Retina (tissue), 1 donor: ENCODE measurements around the gene TEK.

ENCODE experiments used
- DNase-seq: peaks from one replicate; pipeline ENCODE4 v3.0.0-alpha.2; 2016

The TEK gene

DNA sequence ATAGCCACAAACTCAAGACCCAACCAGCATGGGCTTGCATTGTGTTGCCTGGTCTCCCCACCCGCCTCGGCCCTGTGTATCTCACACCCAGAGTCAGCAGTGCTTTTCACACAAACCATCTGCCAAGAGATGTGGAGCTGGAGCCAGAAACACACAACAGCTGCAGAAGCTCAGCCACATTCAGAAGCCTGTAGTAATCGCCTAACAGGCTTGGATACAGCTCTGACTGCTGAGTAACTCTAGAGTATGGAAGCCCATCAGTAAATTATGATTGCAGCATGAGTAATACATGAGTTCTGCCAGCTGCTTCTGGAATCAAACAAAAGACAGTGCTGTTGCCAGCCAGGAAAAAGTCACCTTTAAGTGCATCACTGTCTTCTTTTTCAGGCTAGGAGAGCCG lies 16.0 kb downstream of the TEK start:
- no peak for DNase-seq

DNA sequence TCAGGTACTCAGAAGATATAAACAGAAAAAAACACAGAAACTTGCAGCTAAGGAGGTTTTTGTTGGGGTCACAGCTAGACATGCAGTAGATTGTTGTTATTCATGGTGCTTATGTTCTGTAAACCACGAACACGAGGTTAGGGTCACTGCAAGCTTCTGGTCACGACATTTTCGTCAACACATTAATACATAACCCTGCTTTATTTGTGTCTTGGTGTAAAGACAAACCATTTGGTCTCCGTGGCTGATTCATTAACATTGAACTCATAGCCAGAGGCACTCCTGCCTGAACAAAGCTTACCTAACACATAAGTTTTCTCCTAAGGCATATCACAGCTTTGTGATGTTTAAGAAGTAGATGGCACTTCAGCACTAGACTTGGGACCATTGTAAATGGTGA lies 16.9 kb downstream of the TEK start:
- no peak for DNase-seq

DNA sequence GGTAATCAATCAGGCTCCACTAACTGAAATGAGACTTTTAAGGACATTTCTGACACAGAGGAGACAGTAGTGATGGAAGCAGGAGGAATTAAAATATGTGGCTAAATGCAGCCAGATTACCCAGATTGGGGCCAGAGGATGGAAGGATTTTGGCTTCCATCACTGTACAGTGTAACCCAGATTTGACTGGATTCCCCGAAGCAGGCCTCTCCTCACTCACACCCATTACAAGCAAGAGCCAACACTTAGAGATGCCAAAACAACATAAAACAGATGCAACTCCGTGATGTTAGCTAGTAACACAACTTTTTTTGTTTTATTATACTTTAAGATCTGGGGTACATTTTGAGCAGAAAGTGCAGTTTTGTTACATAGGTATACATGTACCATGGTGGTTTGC lies 17.6 kb downstream of the TEK start:
- no peak for DNase-seq

DNA sequence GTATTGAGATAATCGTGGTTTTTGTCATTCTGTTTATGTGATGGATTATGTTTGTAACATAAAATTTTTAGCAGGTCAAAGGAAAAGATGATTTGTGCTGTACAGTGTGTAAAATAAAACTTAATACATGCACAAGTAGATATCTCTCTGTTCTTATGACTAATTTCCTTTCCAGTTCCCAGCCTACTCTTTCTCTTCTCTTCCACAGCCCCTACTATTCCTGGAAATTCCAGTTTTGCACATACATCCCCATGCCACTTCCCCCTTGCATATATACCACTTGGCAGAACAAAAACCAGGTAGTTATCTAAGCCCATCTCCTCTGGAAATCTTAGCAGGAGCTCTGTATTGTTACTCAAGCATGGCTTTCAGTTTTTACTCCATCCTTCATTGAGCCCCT lies 20.2 kb downstream of the TEK start:
- no peak for DNase-seq

DNA sequence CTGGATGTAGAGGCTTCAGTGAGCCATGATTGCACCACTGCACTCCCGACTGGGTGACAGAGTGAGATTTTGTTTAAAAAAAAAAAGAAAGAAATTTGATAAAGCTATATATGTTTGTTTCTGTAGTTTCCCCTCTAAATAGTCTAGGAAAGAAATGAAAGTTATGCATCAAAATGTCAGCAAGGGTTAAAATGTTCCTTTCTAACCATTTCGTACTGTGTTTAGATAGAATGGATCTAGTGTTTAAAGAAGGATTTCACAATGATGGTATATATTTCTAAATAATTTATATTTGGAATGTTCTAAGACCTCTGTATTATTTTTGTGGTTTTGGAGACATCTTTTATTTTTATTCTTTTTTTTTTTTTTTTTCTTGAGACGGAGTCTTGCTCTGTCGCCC lies 22.7 kb downstream of the TEK start:
- no peak for DNase-seq

DNA sequence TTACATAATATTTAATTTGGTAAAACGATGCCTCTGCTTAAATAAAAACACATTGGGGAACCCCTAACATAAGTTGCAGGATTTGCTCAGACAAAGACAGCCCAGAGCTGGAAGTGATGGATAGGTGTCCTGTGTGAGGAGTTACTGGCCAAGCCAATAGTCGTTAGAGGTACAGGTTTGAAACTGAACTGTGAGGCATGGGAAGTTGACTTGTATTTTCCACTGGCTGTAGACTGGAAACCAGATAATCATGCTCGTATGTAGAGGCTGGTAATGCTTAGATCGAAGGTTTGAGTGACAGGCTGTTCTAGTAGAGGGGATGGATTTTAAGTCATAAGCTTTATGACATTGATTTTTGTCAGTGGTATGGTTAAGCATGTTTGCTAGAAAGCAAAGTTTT lies 24.8 kb downstream of the TEK start:
- no peak for DNase-seq

DNA sequence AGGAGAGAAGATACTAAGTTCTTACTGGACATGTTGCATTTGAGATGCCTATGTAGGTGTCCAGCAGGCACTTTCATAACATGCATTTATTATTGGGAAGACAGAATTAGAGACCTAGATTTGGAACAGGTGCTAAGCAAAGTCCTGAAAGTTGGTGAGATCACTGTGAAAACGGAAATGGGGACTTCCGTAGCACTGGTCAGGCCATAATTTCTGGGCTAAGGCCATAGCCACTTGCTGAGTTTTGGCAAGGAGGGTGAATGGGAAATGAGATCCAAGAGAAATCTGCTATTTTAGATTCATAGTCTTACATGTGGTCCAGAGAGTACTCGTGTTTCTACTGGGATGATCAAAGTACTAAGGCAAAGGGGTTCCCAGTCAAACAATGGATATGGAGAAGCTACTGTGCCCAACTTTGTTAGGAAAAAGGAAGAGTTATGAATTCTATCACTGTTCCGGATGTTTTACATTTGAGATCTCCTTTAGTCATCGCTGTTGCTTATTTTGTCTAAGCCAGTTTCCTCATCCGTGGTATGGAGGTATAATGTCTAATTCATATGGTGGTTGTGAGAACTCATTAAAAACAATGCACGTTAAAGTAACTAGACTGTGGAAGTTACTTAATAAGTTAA lies 33.4 kb downstream of the TEK start:
- no peak for DNase-seq

DNA sequence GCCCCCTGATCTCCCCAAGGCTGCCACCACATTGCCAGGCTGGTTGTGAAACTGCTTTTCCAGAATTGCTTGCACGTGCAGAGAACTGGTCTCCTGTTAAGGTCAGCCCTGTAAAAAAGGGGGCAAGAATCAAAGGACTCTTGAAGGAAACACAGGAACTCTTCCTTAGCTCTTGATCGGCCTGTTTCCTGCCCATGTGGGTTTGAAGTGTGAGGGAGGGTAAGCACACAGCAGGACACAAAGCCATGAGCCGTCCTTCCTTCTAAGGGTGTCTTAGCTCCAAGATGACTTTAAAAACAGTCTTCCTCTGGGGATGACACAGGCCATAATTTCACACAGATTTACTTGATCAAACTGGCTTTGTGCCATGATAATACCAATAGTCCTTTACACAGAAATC lies 36.1 kb downstream of the TEK start:
- DNase-seq = no peak

DNA sequence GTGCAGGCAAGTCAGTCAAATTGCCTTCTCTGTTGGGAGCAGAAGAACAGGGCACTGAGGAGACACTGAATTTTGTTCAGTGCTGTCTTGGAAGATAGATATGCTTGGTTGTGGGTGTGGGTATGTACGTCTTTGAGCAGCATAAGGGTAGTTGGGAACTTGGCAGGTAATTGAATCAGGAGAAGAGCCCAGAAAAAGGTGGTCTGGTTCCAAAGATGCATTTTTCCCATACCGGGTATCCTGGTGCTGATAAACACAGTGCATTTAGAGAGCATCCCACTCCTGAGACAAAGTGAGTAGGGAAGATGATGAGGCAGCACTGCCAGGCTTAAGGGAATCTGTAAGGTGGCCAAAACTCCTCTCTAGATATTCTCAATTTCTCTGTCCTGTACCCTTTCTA lies 40.6 kb downstream of the TEK start:
- no peak for DNase-seq

DNA sequence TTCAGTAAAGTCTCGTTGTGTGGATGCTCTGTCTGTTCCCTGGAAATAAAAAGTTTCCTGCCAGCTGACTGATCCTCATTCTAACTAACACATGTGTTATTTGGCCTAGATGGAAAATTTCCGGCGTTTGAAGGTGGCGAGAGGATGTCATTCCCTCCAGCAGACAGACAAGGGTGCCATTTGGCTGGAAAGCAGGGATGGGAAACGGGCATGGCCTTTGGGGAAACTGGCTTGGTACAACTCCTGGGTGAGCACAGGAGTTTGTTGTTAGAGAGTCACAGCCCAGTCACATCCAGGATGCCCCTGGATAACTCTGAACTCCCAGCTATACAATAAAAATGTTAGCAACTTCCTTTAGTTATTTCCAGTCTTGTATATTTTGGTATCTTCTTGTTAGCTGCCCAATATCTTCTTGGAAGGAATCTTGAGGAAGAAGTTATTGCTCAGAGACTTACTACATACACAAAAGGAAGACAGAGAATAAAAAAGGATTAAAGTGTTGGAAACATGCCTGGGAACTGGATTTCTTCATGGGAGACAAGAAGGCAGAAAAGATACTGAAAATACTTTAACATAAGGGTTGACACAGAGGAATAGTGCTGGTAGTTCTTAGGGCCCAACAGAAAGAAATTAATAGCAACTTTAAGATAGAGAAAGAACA lies 41.9 kb downstream of the TEK start:
- DNase-seq = no peak

DNA sequence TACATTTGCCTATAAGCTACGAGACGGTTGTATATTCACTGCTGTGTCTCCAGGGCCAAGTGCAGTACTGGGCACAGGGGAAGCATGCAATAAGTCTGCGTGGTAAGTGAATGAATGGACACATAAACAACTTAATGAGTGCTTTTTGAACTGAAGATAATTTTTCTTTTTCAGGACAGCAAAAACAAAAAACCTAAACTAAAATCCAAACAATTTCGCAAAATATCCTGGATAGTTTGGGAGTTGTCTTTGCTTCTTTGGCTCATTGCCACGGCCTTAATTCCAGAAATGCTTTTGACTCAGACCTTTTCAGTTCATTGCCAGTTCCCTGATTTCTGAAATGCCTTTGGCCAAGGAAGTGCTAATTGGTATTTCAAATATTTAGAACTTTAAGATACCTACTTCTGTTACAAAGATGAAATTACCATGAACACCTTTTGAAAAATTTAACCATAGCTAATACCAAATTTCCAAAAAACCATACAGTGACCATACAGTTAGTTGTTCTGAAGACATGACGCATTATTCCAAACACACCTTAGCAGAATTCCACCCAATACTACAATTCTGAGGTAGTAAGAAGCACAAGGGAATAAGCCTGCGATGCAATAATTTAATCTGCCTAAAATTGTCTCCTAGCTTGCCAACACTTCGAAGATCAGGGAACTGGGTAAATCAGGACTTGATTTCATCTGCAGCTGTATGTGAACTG lies 42.8 kb downstream of the TEK start:
- no peak for DNase-seq

DNA sequence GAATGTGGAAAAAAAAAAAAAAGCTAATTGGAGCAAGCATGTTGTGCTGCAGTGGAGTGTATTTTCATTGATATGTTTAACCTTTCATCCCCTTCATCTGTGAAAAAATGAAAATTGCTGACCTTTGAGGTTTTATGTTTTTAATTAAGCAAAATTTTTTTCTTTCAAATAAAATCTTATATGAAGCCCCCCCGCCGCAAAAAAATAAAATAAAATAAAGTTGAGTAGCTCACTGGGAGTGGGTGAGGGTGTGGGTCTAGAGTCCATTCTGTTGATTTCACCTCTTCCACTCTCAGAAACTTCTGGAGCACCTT lies 43.3 kb downstream of the TEK start:
- no peak for DNase-seq

DNA sequence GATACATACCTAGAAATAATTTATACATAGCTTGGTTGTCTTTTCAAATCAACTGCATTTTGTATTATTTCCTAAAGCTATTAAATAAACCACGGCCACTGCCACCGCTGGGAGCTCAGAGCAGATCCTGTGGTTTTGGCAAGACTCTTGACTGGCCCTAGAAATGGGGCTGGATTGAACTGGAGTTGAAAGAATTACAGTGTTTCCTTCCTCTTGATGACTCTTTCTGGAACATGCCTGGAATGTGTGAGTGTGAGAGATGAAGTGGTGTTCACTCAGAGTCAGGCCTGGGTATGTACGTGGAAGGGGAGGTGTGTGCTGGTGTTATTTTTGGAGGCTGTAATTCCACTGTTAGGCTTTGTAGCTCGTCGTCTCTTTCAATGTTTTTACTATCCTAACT lies 45.9 kb downstream of the TEK start:
- no peak for DNase-seq

DNA sequence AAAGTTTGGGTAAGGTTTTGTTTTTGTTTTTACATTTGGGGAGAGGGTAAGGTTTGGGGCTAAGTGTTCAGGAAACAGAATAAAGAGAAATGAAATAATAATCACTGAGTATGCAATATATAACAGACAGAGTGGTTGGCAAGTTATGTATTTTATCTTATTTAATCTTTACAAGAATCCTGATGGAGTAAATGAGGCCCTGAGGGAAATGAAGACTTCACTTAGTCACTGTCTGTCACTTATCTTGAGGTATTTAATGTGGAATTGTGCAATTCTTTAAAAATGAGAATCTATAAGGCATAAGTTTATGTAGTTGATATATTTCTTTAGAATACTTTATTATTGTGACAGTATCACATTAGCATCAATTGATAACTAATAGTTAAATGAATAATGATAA lies 48.1 kb downstream of the TEK start:
- no peak for DNase-seq

DNA sequence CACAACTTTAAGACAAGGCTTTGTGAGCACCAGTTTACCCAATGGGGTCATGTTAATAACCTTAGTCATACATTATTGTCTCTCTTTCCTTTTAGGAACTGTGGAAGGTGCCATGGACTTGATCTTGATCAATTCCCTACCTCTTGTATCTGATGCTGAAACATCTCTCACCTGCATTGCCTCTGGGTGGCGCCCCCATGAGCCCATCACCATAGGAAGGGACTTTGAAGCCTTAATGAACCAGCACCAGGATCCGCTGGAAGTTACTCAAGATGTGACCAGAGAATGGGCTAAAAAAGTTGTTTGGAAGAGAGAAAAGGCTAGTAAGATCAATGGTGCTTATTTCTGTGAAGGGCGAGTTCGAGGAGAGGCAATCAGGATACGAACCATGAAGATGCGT lies 48.7 kb downstream of the TEK start:
- DNase-seq = no peak

DNA sequence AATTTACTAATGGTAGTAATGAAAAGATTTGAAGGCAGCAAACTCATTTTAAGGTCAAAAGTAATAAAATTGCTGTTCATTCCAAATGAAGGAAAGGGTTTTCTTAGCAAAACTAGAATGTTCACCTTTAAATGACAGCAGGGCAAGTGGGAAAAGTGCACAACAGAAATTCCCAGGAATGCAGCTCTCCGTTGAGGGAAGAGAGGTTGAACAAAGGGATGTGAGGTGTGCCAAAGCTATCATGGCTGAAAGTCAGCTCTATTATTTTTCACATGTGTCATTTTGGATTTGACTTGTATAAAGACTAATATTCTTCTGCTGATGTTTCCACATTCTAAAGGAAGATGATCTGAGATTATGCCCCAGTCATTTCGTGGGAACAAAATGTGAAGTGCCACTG lies 51.6 kb downstream of the TEK start:
- no peak for DNase-seq

DNA sequence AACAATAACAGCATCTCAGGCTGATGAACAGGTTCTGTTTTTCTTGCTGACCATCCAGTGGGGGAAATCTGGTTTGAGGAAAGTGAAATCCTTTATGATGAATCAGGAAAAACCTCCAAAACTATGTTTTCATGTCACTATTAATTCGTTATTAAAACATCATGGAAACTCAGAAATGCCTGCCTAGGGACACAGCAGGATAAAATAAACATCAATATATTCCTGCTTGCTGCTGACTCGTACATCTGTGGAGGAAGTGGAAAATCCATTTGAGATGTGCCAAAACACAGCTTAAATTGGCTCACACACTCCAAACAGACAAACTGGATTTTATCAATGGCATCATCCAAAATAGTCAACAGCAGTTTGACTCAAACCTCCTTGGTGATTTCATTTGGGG lies 53.0 kb downstream of the TEK start:
- no peak for DNase-seq

DNA sequence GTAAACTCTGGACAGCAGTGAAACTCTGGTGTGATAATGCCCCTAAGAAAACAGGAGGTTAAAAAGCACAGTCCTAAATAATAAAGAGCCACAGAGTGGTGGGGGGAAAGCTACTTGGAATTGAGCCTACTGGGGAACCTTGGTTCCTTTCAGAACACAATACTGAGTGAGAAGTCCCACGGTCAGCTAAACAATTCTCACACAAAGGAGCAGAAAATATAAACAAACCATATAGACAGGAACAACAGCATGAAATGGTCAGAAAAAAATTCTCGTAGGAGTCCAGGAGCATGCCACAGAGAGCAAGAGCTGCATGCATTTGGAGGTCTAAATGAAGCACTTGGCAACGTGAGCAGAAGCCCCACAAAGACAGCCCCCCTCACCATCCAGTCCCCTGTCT lies 56.0 kb downstream of the TEK start:
- no peak for DNase-seq

DNA sequence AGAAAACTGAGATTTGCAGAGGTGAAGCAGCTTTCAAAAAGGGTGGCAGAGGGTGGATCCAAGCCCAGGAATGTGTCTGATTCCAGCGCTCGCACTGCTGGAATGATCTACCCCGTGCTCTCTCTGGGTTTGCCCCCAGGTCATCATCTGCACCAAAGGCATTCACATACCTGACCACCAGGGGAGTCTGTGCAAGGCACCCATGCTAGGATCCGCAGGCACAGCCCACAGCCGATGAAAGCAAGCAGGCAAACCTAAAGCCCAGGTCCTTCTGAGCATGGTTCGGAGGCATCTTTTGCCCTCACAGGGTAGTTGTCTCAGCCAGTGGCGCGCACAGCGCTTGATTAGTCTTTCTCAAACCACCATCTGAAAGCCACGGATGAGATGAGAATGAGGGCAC lies 56.6 kb downstream of the TEK start:
- DNase-seq = no peak

DNA sequence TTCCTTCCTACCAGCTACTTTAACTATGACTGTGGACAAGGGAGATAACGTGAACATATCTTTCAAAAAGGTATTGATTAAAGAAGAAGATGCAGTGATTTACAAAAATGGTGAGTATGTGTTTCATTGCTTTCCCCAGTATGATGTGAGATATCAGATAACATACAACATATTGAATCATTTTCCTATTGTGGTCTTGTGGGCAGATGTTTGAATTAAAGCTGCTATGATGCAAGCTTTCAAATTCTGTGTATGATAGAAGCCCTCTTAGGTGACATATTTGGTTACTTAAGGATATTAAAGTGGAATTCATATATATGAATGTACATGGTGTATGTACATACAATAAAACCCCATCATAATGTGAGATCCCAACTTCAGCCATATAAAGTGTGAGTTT lies 59.5 kb downstream of the TEK start:
- DNase-seq = no peak

DNA sequence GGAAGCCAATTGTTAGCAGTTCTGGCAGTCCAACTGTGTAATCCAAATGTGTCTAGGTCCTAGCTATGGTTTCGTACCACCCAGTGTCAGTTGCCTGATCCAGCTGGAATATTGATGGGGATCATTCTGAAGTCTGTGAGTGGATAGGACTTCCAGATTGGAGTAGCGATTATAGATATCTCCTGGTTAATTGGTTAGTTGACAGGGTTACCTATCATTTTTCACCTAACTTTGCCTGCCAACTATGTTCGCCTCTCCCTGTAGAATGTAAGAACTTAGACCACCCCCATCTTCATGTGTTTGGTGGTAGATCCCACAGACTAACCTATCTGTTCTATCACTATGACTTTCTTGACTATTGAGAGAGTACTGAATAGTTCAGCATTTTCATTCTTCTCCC lies 59.9 kb downstream of the TEK start:
- no peak for DNase-seq

DNA sequence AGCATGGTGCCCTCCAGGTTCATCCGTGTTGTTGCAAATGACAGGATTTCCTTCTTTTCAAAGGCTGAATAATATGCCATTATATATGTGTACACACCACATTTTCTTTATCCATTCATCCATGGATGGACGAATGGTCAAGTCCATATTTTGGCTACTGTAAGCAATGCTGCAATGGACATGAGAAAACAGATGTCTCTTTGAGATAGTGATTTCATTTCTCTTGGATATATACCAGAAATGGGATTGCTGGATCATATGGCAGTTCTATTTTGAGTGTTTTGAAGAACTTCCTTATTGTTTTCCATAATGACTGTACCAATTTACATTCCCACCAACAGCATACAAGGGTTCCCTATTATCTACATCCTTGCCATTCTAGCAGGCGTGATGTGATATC lies 67.9 kb downstream of the TEK start:
- no peak for DNase-seq

DNA sequence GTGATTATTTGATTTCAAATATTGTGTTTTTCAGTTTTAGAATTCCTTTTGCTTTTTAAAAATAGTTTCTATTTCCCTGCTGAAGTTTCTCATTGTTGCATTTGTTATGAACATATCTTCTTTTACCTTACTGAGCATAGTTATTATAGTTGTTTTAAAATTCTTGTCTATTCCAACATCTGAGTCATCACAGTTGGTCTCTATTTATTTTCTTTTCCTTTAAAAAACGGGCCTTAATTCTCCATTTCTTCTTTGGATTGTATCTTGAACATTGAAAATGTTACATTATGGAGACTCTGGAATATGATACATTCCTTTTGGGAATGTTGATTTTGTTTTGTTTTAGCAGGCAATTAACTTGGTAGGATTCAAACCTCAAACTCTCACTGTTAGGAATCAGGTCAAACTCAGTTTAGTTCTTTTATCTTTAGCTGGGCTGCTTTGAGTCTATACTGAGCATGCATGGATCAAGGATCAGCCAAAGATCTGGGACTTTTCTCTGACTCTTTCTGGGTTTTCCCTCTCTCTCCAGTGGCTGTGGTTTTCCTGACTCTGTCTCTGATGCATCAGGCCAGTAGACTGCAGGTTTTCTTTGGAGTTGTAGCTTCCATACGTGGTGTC lies 70.3 kb downstream of the TEK start:
- DNase-seq = no peak

DNA sequence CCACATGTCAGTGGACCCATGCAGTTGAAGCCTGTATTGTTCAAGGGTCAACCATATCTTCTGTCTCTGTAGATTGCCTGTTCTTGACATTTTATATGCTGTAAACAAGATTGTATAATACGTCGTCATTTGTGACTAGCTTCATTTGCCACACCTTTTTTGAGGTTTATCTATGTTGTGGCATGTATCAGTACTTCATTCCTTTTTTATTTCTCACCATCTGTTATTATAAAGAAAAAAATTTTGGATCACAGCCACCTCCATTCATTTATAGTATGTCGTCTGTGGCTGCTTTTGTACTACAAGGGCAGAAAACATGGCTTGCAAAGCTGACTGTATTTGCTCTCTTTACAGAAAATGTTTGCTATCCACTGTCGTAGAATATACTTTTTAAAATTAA lies 72.4 kb downstream of the TEK start:
- no peak for DNase-seq

DNA sequence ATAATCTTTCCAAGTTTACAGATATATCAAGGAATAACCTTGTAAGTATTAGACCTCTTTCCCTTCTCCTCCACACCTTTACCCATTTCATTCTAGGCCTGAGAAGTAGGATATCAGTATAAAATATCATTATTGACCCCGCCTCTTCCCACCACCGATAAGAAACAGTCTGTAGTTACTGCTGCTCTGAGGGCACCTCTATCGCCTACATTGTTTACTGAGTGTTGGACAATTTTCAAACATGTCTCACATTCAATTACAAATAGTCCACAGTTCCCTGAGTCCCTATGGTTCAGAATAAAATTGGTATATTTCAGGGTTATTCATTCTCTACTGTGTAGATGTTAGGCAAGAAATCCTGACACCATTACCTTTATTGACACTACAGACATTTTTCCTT lies 73.4 kb downstream of the TEK start:
- DNase-seq = no peak
